Thyroid gland (tissue), 4 donors: ENCODE results near the gene PTPRU. TPM values are rescaled to one million over a fixed set of nuclear protein-coding genes. Genes with fewer than 3 reads are reported as not detected.

ENCODE experiments used
- DNase-seq, 2 donors: peaks; one replicate each; pipeline ENCODE4 v3.0.0-alpha.2; 2019
- H3K27ac ChIP-seq, 3 donors: fragments of 200-600 bp; sonication (generic); 1 replicate in 2 of 3; 2 replicates in 1 of 3; pipeline ENCODE4 v1.5.1; 2016 to 2019; ENCODE audit warnings: mild to moderate bottlenecking in 1 of 3, moderate library complexity in 1 of 3
- H3K27me3 ChIP-seq: fragments of 200-600 bp; sonication (generic); one replicate; pipeline ENCODE4 v1.5.1; 2019
- H3K36me3 ChIP-seq, 2 donors: fragments of 200-600 bp; sonication (generic); one replicate each; pipeline ENCODE4 v1.5.1; 2016 to 2019
- H3K4me1 ChIP-seq, 2 donors: fragments of 200-600 bp; sonication (generic); one replicate each; pipeline ENCODE4 v1.5.1; 2017 to 2019
- H3K4me3 ChIP-seq, 3 donors: fragments of 200-600 bp; sonication (generic); replicated peaks in 1 of 3; 1 replicate in 2 of 3; 2 replicates in 1 of 3; pipeline ENCODE4 v1.5.1; 2016; ENCODE audit warnings: mild to moderate bottlenecking in 1 of 3
- H3K9me3 ChIP-seq: fragments of 200-600 bp; sonication (generic); one replicate; pipeline ENCODE4 v1.5.1; 2017
- CTCF ChIP-seq, 6 experiments: fragments of 200-600 bp in 3 of 6; fragments of 450-650 bp in 3 of 6; sonication (generic) in 3 of 6; IDR thresholded peaks; one replicate each; pipeline ENCODE4 v1.5.1; 2016 to 2019; ENCODE audit warnings: antibody characterized with exemption in 6 of 6, mild to moderate bottlenecking in 2 of 6, inconsistent platforms in 1 of 6, moderate library complexity in 1 of 6
- POLR2A ChIP-seq, 2 donors: fragments of 450-650 bp; IDR thresholded peaks; one replicate each; pipeline ENCODE4 v1.6.1; 2017; ENCODE audit warnings: antibody characterized with exemption in 2 of 2, mild to moderate bottlenecking in 2 of 2, moderate library complexity in 1 of 2
- WGBS, 2 donors: methylation state at CpG; one replicate each; pipeline ENCODE4 v1.1.5; 2017; 5-methylcytosine and 5-hydroxymethylcytosine counted together
- intact Hi-C: fragments of 100-400 bp; cut with DNase I; formaldehyde crosslinking; loops from one replicate; pipeline ENCODE4 v1.15.1; 2023
- total RNA-seq, 4 donors: library from RNA; depleted of rRNA; stranded (reverse); fragments of >200 nt; gene quantifications; one replicate each; pipeline ENCODE4 v1.2.3, GENCODE V29; 2016

Gene PTPRU
- total RNA-seq, result 10 to 100 TPM; 12.4 to 30.0 (median 17.9) TPM

GRCh38 chr1:29235955-29236711, at the start of gene PTPRU:
Gene PTPRU, plus strand, starts transcription at chr1:29236522. Its CDS starts 123 bp downstream, at chr1:29236645.
- Histone ChIP-seq H3K9me3 (no peaks in the 10 kb centered on the region), H3K36me3 (no peaks in the 10 kb centered on the region), H3K27me3 (no peaks in the 10 kb centered on the region), H3K4me3 (peak within 1 kb of the TSS; percentile 21 to 69 (median 54)), H3K27ac (peak within 1 kb of the TSS in 1 of 3 donors; percentile 37), H3K4me1 (peaks cover 11 to 16% of the 10 kb centered on the region in 2 donors)
- 19 to 23% methylated on average over 16 to 23 of the region's 82 CpGs for whole genome bisulfite sequencing, 2 donors
- DNase-seq, result peak; percentile 77 to 79
- TF ChIP-seq CTCF (IDR thresholded peaks at IDR 0.05) (peak in 5 of 6 experiments; percentile 27 to 99 (median 97)), POLR2A (IDR thresholded peaks at IDR 0.05) (peak in 1 of 2 donors; percentile 58)
- intact Hi-C loops, result loop anchor here (5.0 to 10.0 kb wide), 3 partner anchors 869 to 1469 kb away; no protein-coding TSS in a partner anchor

DNA sequence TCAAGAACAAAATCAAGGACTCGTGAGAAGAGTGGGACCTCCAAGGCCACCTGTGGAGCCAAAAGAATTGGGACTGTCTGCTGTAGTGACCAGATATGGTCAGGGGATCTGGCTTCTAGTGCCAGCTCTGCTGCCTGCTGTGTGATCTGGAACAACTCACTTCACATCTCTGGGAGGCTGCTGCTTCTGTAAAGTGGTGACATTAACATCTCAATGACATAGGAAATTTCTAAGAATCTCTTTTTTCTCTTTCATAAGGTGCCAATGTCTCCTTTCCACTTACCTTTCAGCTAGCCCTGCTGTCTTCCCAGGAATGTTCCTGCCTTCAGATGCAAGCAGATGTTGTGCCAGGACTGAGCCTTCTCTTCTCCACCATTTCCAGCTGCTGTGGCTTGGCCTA, 49.6 kb upstream of the PTPRU start:
- Histone ChIP-seq H3K27me3 (no peaks in the 10 kb centered on the region), H3K4me3 (no peak overlapping the region), H3K36me3 (no peaks in the 10 kb centered on the region), H3K9me3 (no peaks in the 10 kb centered on the region), H3K4me1 (peaks cover 6 to 7% of the 10 kb centered on the region in 2 donors), H3K27ac (no peak overlapping the region)
- intact Hi-C loops, result no loop called here
- DNase-seq, result no peak
- WGBS, 2 donors, result 84 to 93% methylated on average over 1 of the region's 1 CpG
- TF ChIP-seq POLR2A (IDR thresholded peaks at IDR 0.05), result no peak
- no peak for TF ChIP-seq CTCF (IDR thresholded peaks at IDR 0.05)

- intact Hi-C loops, result no loop called here
- DNase-seq, result no peak
- Histone ChIP-seq H3K27me3 (no peaks in the 10 kb centered on the region), H3K4me3 (no peak overlapping the region), H3K9me3 (no peaks in the 10 kb centered on the region), H3K27ac (no peak overlapping the region), H3K36me3 (no peaks in the 10 kb centered on the region), H3K4me1 (peaks cover 0 to under 1% of the 10 kb centered on the region in 2 donors)
- WGBS, 2 donors, result 84 to 97% methylated on average over 6 of the region's 6 CpGs
- no peak for TF ChIP-seq POLR2A (IDR thresholded peaks at IDR 0.05)
Observed at GRCh38 chr1:29190718-29191117, 45.6 kb upstream of the PTPRU start.

- no peak for DNase-seq
- Histone ChIP-seq H3K9me3 (no peaks in the 10 kb centered on the region), H3K27me3 (no peaks in the 10 kb centered on the region), H3K36me3 (no peaks in the 10 kb centered on the region), H3K4me3 (no peak overlapping the region), H3K4me1 (peaks cover 0 to 10% of the 10 kb centered on the region in 2 donors), H3K27ac (no peak overlapping the region)
- WGBS, 2 donors, result 97 to 99% methylated on average over 8 of the region's 8 CpGs
- no peak for TF ChIP-seq POLR2A (IDR thresholded peaks at IDR 0.05)
- no peak for TF ChIP-seq CTCF (IDR thresholded peaks at IDR 0.05)
- intact Hi-C loops, result no loop called here
Observed at GRCh38 chr1:29193879-29194455, 42.4 kb upstream of the PTPRU start.

DNA sequence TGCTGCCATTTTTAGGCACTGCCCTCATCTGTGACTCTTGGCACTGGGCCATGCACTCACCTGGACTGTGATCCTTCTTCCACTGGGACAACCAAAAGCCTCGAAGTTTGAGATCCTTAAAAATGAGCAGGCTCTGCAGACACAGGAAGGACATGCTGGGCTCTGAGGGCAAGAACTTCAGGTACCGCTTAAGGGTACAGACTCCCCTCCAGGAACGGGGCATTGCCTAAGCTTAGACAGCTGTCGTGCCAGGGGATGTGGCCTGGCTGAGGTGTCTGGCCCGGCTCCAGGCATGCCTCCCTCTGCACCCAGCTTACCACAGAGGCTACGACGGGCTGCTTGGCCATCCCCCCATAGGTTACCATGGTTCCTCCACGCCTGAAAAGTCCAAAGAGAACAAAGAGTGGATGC, 40.4 kb upstream of the PTPRU start:
- H3K36me3 ChIP-seq, result peaks cover 0 to 6% of the 10 kb centered on the region in 2 donors
- intact Hi-C loops, result no loop called here
- DNase-seq, result peak; percentile 82 to 85
- H3K4me1 ChIP-seq, result peaks cover 0 to 10% of the 10 kb centered on the region in 2 donors
- H3K27ac ChIP-seq, result peak overlapping the region in 1 of 3 donors; percentile 48
- no peak overlapping the region for H3K4me3 ChIP-seq
- 29 to 31% methylated on average over 8 of the region's 8 CpGs for WGBS, 2 donors
- no peaks in the 10 kb centered on the region for H3K9me3 ChIP-seq
- no peaks in the 10 kb centered on the region for H3K27me3 ChIP-seq
- no peak for TF ChIP-seq CTCF (IDR thresholded peaks at IDR 0.05)
- TF ChIP-seq POLR2A (IDR thresholded peaks at IDR 0.05), result no peak
